ENCODE measurements around the gene LDLRAD4.

Gene LDLRAD4

DNA sequence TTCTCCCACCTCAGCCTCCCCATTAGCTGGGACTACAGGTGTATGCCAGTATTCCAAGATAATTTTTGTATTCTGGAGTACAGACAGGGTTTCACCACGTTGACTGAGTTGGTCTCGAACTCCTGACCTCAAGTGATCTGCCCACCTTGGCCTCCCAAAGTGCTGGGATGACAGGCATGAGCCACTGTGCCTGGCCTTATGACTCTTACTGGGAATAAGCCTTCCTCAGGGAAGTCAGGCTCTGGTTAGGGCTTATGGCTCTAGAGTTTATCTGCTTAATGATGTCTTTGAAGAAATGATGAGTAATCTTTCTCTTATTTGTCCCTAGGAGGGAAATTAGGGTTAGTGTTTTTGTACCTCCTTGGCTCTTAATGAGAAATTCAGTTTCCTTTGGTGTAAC, 320.1 kb downstream of the LDLRAD4 start:
- Histone ChIP-seq H2AFZ (ENCODE audit: low read depth, low read length) (no peak overlapping the region), H3K79me1 (replicated peaks; ENCODE audit: low read length, poor library complexity, severe bottlenecking) (no peaks in the 10 kb centered on the region), H3K4me3 (ENCODE audit: insufficient read depth in 1 of 2, low read depth in 1 of 2, low read length in 2 of 2) (no peak overlapping the region), H2AK5ac (ENCODE audit: low read length, severe bottlenecking) (no peak overlapping the region), H3K9ac (ENCODE audit: low read length) (no peak overlapping the region), H3K36me3 (ENCODE audit: control insufficient read depth in 1 of 2, insufficient read depth in 2 of 2, low read depth in 1 of 2, low read length in 2 of 2) (no peaks in the 10 kb centered on the region), H3K4me1 (ENCODE audit: control insufficient read depth, insufficient read depth, low read depth, low read length) (no peaks in the 10 kb centered on the region), H2BK12ac (ENCODE audit: low read length in 2 of 2) (no peak overlapping the region), H2BK5ac (ENCODE audit: low read depth, low read length, poor library complexity, severe bottlenecking) (no peak overlapping the region), H2BK120ac (ENCODE audit: low read depth, low read length) (no peak overlapping the region), H3K27me3 (ENCODE audit: control insufficient read depth in 1 of 2, insufficient read depth in 1 of 2, low read length in 2 of 2) (peaks cover 0 to 8% of the 10 kb centered on the region in 2 experiments), H3K4ac (ENCODE audit: low read depth in 1 of 2, low read length in 2 of 2) (no peak overlapping the region), H3K23ac (ENCODE audit: low read length in 2 of 2) (no peak overlapping the region), H2BK15ac (ENCODE audit: low read depth, poor library complexity, severe bottlenecking) (no peak overlapping the region), H3K14ac (ENCODE audit: low read length in 2 of 2) (no peak overlapping the region), H3K9me3 (ENCODE audit: control insufficient read depth, low read length) (no peaks in the 10 kb centered on the region), H3K27ac (ENCODE audit: low read length, poor library complexity, severe bottlenecking) (no peak overlapping the region), H3K4me2 (ENCODE audit: low read length, poor library complexity, severe bottlenecking) (no peak overlapping the region), H4K8ac (ENCODE audit: low read length) (no peak overlapping the region), H3K18ac (ENCODE audit: low read depth in 1 of 2, low read length in 2 of 2) (no peak overlapping the region), H4K91ac (ENCODE audit: low read length) (no peak overlapping the region)
- DNase-seq = no peak
- 69% methylated on average over 2 of the region's 2 CpGs for WGBS

DNA sequence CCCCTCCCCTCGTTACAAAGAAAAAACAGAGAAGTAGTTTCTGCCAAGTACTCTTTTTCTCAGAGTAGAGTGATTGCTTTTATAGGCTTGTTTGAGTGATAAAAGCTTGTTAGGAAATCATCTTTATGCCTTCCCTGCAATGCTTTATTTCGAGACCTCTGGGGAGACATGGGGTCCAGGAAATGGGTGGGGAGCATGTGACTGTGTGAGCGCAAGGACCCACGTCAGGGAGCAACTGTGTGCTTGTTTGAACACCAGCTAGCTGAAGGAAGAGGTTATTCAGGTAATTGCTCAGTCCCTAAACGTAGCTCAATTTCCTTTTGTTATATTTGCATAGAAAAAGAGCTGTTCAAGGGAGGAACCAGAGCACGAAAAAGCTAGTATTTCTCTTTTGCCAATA, 320.5 kb downstream of the LDLRAD4 start:
- Histone ChIP-seq H3K36me3 (ENCODE audit: control insufficient read depth in 1 of 2, insufficient read depth in 2 of 2, low read depth in 1 of 2, low read length in 2 of 2) (no peaks in the 10 kb centered on the region), H3K4ac (ENCODE audit: low read depth in 1 of 2, low read length in 2 of 2) (no peak overlapping the region), H3K27me3 (ENCODE audit: control insufficient read depth in 1 of 2, insufficient read depth in 1 of 2, low read length in 2 of 2) (peaks cover 0 to 8% of the 10 kb centered on the region in 2 experiments), H3K14ac (ENCODE audit: low read length in 2 of 2) (no peak overlapping the region), H3K4me1 (ENCODE audit: control insufficient read depth, insufficient read depth, low read depth, low read length) (no peaks in the 10 kb centered on the region), H2BK120ac (ENCODE audit: low read depth, low read length) (no peak overlapping the region), H2BK15ac (ENCODE audit: low read depth, poor library complexity, severe bottlenecking) (no peak overlapping the region), H3K4me3 (ENCODE audit: insufficient read depth in 1 of 2, low read depth in 1 of 2, low read length in 2 of 2) (no peak overlapping the region), H4K8ac (ENCODE audit: low read length) (no peak overlapping the region), H2AFZ (ENCODE audit: low read depth, low read length) (no peak overlapping the region), H3K4me2 (ENCODE audit: low read length, poor library complexity, severe bottlenecking) (no peak overlapping the region), H3K18ac (ENCODE audit: low read depth in 1 of 2, low read length in 2 of 2) (no peak overlapping the region), H2BK12ac (ENCODE audit: low read length in 2 of 2) (no peak overlapping the region), H3K27ac (ENCODE audit: low read length, poor library complexity, severe bottlenecking) (no peak overlapping the region), H3K9ac (ENCODE audit: low read length) (no peak overlapping the region), H2AK5ac (ENCODE audit: low read length, severe bottlenecking) (no peak overlapping the region), H3K79me1 (replicated peaks; ENCODE audit: low read length, poor library complexity, severe bottlenecking) (no peaks in the 10 kb centered on the region), H2BK5ac (ENCODE audit: low read depth, low read length, poor library complexity, severe bottlenecking) (no peak overlapping the region), H3K9me3 (ENCODE audit: control insufficient read depth, low read length) (no peaks in the 10 kb centered on the region), H3K23ac (ENCODE audit: low read length in 2 of 2) (no peak overlapping the region), H4K91ac (ENCODE audit: low read length) (no peak overlapping the region)
- no peak for DNase-seq
- WGBS = 54% methylated on average over 3 of the region's 6 CpGs

DNA sequence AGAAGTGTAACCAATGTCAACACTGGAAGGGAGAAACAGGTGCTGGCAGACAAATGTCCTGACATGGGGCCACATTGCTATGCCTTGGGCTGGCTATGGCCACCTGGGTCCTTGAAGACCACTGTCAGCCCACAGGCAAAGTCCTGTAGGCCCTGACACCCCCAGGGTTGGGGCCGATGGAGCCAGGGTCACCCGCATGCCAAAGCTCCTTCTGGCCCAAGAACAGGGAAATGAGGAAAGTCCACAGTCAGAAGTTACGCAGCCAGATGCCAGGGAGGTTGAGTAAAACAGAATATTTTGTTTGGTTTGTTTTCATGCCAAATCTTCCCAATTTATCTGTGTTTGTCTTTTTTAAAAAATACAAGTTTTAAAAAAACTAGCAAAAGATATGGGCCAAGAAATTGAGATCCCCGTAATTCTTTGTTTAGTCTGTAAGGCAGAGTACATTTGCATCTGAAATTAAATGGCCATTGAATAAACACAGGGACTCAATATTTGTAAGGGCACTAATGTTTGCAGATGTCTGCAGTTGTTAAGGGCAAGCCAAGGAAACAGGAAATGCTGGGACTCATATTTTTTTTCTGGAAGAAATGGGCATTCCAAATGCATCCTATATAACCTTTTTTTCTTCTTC, 321.4 kb downstream of the LDLRAD4 start:
- no peak for DNase-seq
- Histone ChIP-seq H3K14ac (ENCODE audit: low read length in 2 of 2) (no peak overlapping the region), H2BK12ac (ENCODE audit: low read length in 2 of 2) (no peak overlapping the region), H3K79me1 (replicated peaks; ENCODE audit: low read length, poor library complexity, severe bottlenecking) (no peaks in the 10 kb centered on the region), H3K9ac (ENCODE audit: low read length) (no peak overlapping the region), H3K23ac (ENCODE audit: low read length in 2 of 2) (no peak overlapping the region), H3K4ac (ENCODE audit: low read depth in 1 of 2, low read length in 2 of 2) (no peak overlapping the region), H4K91ac (ENCODE audit: low read length) (no peak overlapping the region), H3K27me3 (ENCODE audit: control insufficient read depth in 1 of 2, insufficient read depth in 1 of 2, low read length in 2 of 2) (peaks cover 0 to 3% of the 10 kb centered on the region in 2 experiments), H2BK5ac (ENCODE audit: low read depth, low read length, poor library complexity, severe bottlenecking) (no peak overlapping the region), H4K8ac (ENCODE audit: low read length) (no peak overlapping the region), H2BK15ac (ENCODE audit: low read depth, poor library complexity, severe bottlenecking) (no peak overlapping the region), H3K4me2 (ENCODE audit: low read length, poor library complexity, severe bottlenecking) (no peak overlapping the region), H3K4me3 (ENCODE audit: insufficient read depth in 1 of 2, low read depth in 1 of 2, low read length in 2 of 2) (no peak overlapping the region), H3K18ac (ENCODE audit: low read depth in 1 of 2, low read length in 2 of 2) (no peak overlapping the region), H3K9me3 (ENCODE audit: control insufficient read depth, low read length) (no peaks in the 10 kb centered on the region), H3K4me1 (ENCODE audit: control insufficient read depth, insufficient read depth, low read depth, low read length) (no peaks in the 10 kb centered on the region), H3K27ac (ENCODE audit: low read length, poor library complexity, severe bottlenecking) (no peak overlapping the region), H3K36me3 (ENCODE audit: control insufficient read depth in 1 of 2, insufficient read depth in 2 of 2, low read depth in 1 of 2, low read length in 2 of 2) (no peaks in the 10 kb centered on the region), H2BK120ac (ENCODE audit: low read depth, low read length) (no peak overlapping the region), H2AK5ac (ENCODE audit: low read length, severe bottlenecking) (no peak overlapping the region), H2AFZ (ENCODE audit: low read depth, low read length) (no peak overlapping the region)
- WGBS = 69% methylated on average over 4 of the region's 4 CpGs

DNA sequence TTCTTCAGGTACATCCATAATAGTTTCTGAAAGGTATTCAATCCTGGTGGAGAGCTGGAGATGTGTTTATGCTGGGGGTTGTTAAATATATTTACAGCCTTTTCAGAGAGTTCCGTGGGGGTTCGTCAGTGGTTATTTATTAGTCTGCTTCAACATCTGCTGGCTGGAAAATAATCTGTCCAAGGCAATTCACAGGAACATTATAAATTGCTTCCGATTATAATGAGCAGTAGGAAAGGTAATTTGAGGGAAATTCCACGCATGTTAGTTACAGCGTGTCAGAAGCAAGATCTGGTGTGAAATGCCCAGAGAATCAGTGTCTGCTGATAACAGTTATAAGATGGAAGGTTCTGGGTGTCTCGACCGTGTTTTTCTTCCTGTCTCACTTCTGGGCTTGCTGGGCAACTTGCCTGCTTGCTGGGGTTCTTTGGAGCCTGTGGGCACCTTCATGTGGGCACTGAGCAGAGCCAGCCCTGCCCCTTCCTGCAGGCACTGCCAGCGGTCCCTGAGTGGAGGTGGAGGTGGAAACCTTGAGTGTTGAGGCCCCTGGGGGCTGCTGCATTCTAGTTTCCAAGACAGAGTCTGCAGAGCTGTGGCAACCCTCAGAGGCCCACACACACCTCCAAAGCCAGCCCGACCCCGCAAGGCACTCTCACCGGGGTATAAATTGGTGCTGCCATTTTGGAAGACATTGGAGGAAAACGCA, 322.1 kb downstream of the LDLRAD4 start:
- Histone ChIP-seq H3K27me3 (ENCODE audit: control insufficient read depth in 1 of 2, insufficient read depth in 1 of 2, low read length in 2 of 2) (peaks cover 2 to 3% of the 10 kb centered on the region in 2 experiments), H4K8ac (ENCODE audit: low read length) (no peak overlapping the region), H3K4me1 (ENCODE audit: control insufficient read depth, insufficient read depth, low read depth, low read length) (no peaks in the 10 kb centered on the region), H4K91ac (ENCODE audit: low read length) (no peak overlapping the region), H3K27ac (ENCODE audit: low read length, poor library complexity, severe bottlenecking) (no peak overlapping the region), H3K79me1 (replicated peaks; ENCODE audit: low read length, poor library complexity, severe bottlenecking) (no peaks in the 10 kb centered on the region), H3K4me3 (ENCODE audit: insufficient read depth in 1 of 2, low read depth in 1 of 2, low read length in 2 of 2) (no peak overlapping the region), H3K4ac (ENCODE audit: low read depth in 1 of 2, low read length in 2 of 2) (no peak overlapping the region), H3K36me3 (ENCODE audit: control insufficient read depth in 1 of 2, insufficient read depth in 2 of 2, low read depth in 1 of 2, low read length in 2 of 2) (no peaks in the 10 kb centered on the region), H3K23ac (ENCODE audit: low read length in 2 of 2) (no peak overlapping the region), H3K9me3 (ENCODE audit: control insufficient read depth, low read length) (no peaks in the 10 kb centered on the region), H2BK5ac (ENCODE audit: low read depth, low read length, poor library complexity, severe bottlenecking) (no peak overlapping the region), H2AFZ (ENCODE audit: low read depth, low read length) (no peak overlapping the region), H2AK5ac (ENCODE audit: low read length, severe bottlenecking) (no peak overlapping the region), H2BK12ac (ENCODE audit: low read length in 2 of 2) (no peak overlapping the region), H2BK15ac (ENCODE audit: low read depth, poor library complexity, severe bottlenecking) (no peak overlapping the region), H2BK120ac (ENCODE audit: low read depth, low read length) (no peak overlapping the region), H3K18ac (ENCODE audit: low read depth in 1 of 2, low read length in 2 of 2) (no peak overlapping the region), H3K9ac (ENCODE audit: low read length) (no peak overlapping the region), H3K14ac (ENCODE audit: low read length in 2 of 2) (no peak overlapping the region), H3K4me2 (ENCODE audit: low read length, poor library complexity, severe bottlenecking) (no peak overlapping the region)
- WGBS = 63% methylated on average over 12 of the region's 12 CpGs
- DNase-seq = no peak

Data from mesenchymal stem cell (in vitro differentiated cells and primary cell).